ENCODE data around the gene MYO18B. TPM values are rescaled to one million over a fixed set of nuclear protein-coding genes. Genes with fewer than 3 reads are reported as not detected.

MYO18B gene
- total RNA-seq, 1 experiment from 2014 or later: 0.05 TPM

- H3K9ac ChIP-seq (ENCODE audit: low read length): no peak overlapping the region
- H3K9me3 ChIP-seq (ENCODE audit: control insufficient read depth in 1 of 2, insufficient read depth in 1 of 2, low read depth in 1 of 2, low read length in 2 of 2): no peaks in the 10 kb centered on the region
- H3K36me3 ChIP-seq (ENCODE audit: control insufficient read depth in 1 of 2, insufficient read depth in 2 of 2, low read length in 2 of 2): no peaks in the 10 kb centered on the region
- no peaks in the 10 kb centered on the region for H3K4me1 ChIP-seq (ENCODE audit: control insufficient read depth in 1 of 2, insufficient read depth in 2 of 2, low read length in 2 of 2)
- H3K79me2 ChIP-seq (ENCODE audit: insufficient read depth, low read length): no peaks in the 10 kb centered on the region
- BruUV-seq (replicated peaks): no TSS peak
- no peak for DNase-seq (ENCODE audit: low read depth, low spot score)
- no peak overlapping the region for H3K4me3 ChIP-seq (replicated peaks in 1 of 2; ENCODE audit: low read depth in 1 of 2, low read length in 2 of 2)
- no peak for TF ChIP-seq CTCF (IDR thresholded peaks at IDR 0.05 in 2 of 3, conservative IDR thresholded peaks at IDR 0.05 in 1 of 3; ENCODE audit: borderline replicate concordance in 1 of 3, insufficient read depth in 1 of 3, low read depth in 2 of 3, low read length in 2 of 3)
- TF ChIP-seq SIN3A (IDR thresholded peaks at IDR 0.05; ENCODE audit: low read depth): no peak
- TF ChIP-seq ELF1 (IDR thresholded peaks at IDR 0.05; ENCODE audit: borderline replicate concordance, low read depth): no peak
- no peak for TF ChIP-seq ZFX (IDR thresholded peaks at IDR 0.05)
- no peak for TF ChIP-seq SRF (IDR thresholded peaks at IDR 0.05; ENCODE audit: low read depth)
- TF ChIP-seq ZNF274 (IDR thresholded peaks at IDR 0.05; ENCODE audit: low read depth, low read length): no peak
- TF ChIP-seq EZH2 (IDR thresholded peaks at IDR 0.05): no peak
- RAD21 ChIA-PET (ENCODE audit: low non-redundant PET in 1 of 2, low total read pairs in 2 of 2, uncharacterized antibody in 2 of 2, unreplicated experiment in 2 of 2): no interaction called here
- no peak for ATAC-seq
- CTCF ChIA-PET: no interaction called here
- H4K20me1 ChIP-seq (ENCODE audit: insufficient read depth): no peaks in the 10 kb centered on the region
- H3K9me2 ChIP-seq (ENCODE audit: insufficient read depth): no peaks in the 10 kb centered on the region
- intact Hi-C loops (cut with micrococcal nuclease): no loop called here
- no peak overlapping the region for H3K27ac ChIP-seq (ENCODE audit: low read depth, low read length)
- H3K4me2 ChIP-seq (ENCODE audit: low read length): no peak overlapping the region
- H3K27me3 ChIP-seq (ENCODE audit: insufficient read depth, low read length): peaks cover 94% of the 10 kb centered on the region
- H2AFZ ChIP-seq (ENCODE audit: low read depth, low read length, poor library complexity, severe bottlenecking): no peak overlapping the region
- POLR2A ChIA-PET: no interaction called here
Observed at GRCh38 chr22:25962711-25963110, 220.7 kb downstream of the MYO18B start.

- Histone ChIP-seq H3K9me2 (ENCODE audit: insufficient read depth) (no peaks in the 10 kb centered on the region), H3K4me1 (ENCODE audit: control insufficient read depth in 1 of 2, insufficient read depth in 2 of 2, low read length in 2 of 2) (no peaks in the 10 kb centered on the region), H3K27me3 (ENCODE audit: insufficient read depth, low read length) (peaks cover 81% of the 10 kb centered on the region), H3K27ac (ENCODE audit: low read depth, low read length) (no peak overlapping the region), H3K4me2 (ENCODE audit: low read length) (no peak overlapping the region), H3K4me3 (replicated peaks in 1 of 2; ENCODE audit: low read depth in 1 of 2, low read length in 2 of 2) (no peak overlapping the region), H3K9me3 (ENCODE audit: control insufficient read depth in 1 of 2, insufficient read depth in 1 of 2, low read depth in 1 of 2, low read length in 2 of 2) (no peaks in the 10 kb centered on the region), H3K36me3 (ENCODE audit: control insufficient read depth in 1 of 2, insufficient read depth in 2 of 2, low read length in 2 of 2) (no peaks in the 10 kb centered on the region), H4K20me1 (ENCODE audit: insufficient read depth) (no peaks in the 10 kb centered on the region), H2AFZ (ENCODE audit: low read depth, low read length, poor library complexity, severe bottlenecking) (no peak overlapping the region), H3K79me2 (ENCODE audit: insufficient read depth, low read length) (no peaks in the 10 kb centered on the region), H3K9ac (ENCODE audit: low read length) (no peak overlapping the region)
- ChIA-PET RAD21 (ENCODE audit: low non-redundant PET in 1 of 2, low total read pairs in 2 of 2, uncharacterized antibody in 2 of 2, unreplicated experiment in 2 of 2) (no interaction called here), CTCF (no interaction called here), POLR2A (no interaction called here)
- no TSS peak for BruUV-seq (replicated peaks)
- intact Hi-C loops (cut with micrococcal nuclease): no loop called here
- no peak for ATAC-seq
- DNase-seq (ENCODE audit: low read depth, low spot score): no peak
- TF ChIP-seq FOSL1 (IDR thresholded peaks at IDR 0.05; ENCODE audit: low read depth): no peak
- TF ChIP-seq POLR2AphosphoS5 (IDR thresholded peaks at IDR 0.05; ENCODE audit: low read depth, low read length): no peak
- TF ChIP-seq ZBTB33 (IDR thresholded peaks at IDR 0.05; ENCODE audit: extremely low read depth, insufficient replicate concordance, low read length): no peak
- no peak for TF ChIP-seq EZH2 (IDR thresholded peaks at IDR 0.05)
- TF ChIP-seq CTCF (IDR thresholded peaks at IDR 0.05 in 2 of 3, conservative IDR thresholded peaks at IDR 0.05 in 1 of 3; ENCODE audit: borderline replicate concordance in 1 of 3, insufficient read depth in 1 of 3, low read depth in 2 of 3, low read length in 2 of 3): no peak
- no peak for TF ChIP-seq ATF3 (IDR thresholded peaks at IDR 0.05)
- TF ChIP-seq EGR1 (IDR thresholded peaks at IDR 0.05; ENCODE audit: low read depth): no peak
- no peak for TF ChIP-seq CEBPB (IDR thresholded peaks at IDR 0.05; ENCODE audit: low read depth)
- TF ChIP-seq JUND (IDR thresholded peaks at IDR 0.05): no peak
Observed at GRCh38 chr22:25964961-25965730, 223.2 kb downstream of the MYO18B start.
